G401 (cell line): ENCODE measurements around the gene NEK5. TPM values are rescaled to one million over a fixed set of nuclear protein-coding genes. Genes with fewer than 3 reads are reported as not detected.
"Not testable (repeated sequence)": the region's sequence is repeated elsewhere in the genome, so short reads cannot be mapped to it uniquely, and the experiment has no call there.

Source experiments
- DNase-seq: peaks from one replicate; pipeline ENCODE4 v3.0.0-alpha.2; 2015; ENCODE audit warnings: low spot score
- in situ Hi-C: cut with HindIII; loops from 2 replicates; pipeline ENCODE4 v1.10.0; 2016; ENCODE audit warnings: low sequenced_read_pairs, mixed read lengths
- total RNA-seq: library from RNA; depleted of rRNA; stranded (reverse); fragments of >200 nt; shearing (Covaris generic); gene quantifications from 2 replicates; pipeline ENCODE4 v1.2.3, GENCODE V29; 2014; rRNA removed

NEK5 gene, protein sequence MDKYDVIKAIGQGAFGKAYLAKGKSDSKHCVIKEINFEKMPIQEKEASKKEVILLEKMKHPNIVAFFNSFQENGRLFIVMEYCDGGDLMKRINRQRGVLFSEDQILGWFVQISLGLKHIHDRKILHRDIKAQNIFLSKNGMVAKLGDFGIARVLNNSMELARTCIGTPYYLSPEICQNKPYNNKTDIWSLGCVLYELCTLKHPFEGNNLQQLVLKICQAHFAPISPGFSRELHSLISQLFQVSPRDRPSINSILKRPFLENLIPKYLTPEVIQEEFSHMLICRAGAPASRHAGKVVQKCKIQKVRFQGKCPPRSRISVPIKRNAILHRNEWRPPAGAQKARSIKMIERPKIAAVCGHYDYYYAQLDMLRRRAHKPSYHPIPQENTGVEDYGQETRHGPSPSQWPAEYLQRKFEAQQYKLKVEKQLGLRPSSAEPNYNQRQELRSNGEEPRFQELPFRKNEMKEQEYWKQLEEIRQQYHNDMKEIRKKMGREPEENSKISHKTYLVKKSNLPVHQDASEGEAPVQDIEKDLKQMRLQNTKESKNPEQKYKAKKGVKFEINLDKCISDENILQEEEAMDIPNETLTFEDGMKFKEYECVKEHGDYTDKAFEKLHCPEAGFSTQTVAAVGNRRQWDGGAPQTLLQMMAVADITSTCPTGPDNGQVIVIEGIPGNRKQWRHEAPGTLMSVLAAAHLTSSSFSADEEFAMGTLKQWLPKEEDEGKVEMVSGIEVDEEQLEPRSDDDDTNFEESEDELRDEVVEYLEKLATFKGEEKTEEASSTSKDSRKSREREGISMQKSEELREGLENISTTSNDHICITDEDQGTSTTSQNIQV
- 0.06 TPM in 1 of 2 replicates, not detected in the other for total RNA-seq

DNA sequence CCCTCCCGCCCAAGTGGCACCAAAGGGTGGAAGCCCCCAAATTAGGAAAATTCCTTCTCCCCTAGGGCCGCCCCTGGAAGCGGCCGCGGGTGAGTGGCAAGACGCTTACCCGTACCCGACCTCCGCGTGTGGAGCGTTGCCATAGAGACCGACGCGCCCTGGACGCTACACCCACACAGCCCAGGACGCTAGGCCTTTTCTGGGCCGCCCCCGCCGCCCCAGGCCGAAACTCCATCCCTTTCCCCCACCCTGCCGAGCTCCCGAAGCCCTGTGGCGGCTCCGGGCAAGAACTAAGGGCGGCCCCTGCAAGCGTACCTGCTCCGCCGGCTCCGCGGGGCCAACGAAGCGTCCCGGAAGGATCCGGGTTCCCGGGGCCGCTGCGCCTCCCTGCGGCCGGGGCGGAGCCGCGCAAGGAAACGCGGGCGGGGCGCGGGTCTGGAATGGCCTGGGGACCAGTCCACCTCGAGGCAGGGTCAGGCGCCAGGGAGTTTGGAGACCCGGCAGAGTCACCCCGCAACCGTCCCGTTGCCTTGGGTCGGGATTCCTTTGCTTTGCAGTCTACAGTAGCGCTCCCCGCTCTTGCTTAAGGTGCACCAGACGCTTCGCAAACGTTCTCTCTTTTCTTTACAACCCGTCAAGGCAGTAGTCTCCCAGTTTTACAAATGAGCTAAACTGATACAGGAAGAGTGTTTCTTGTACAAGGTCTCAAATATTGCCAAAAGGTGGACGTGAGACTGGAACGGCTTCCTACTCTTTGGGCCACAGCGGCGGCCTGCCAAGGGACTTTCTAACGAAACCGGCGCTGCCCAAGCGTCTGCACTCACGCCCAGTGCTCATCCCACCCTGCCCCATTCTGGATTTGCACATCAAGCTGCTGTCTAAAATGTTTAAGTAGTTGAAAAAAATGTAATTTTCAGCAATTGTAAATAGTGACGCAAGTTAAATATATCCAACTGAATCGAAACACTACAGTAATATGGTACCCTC is at the start of gene NEK5:
TSS of gene NEK5 (minus strand) at position 360 of the 987 bp plus-strand sequence. CDS start 1,591 bp downstream, outside the sequence.
- in situ Hi-C loops: no loop called here
- peak; percentile 44 for DNase-seq

DNA sequence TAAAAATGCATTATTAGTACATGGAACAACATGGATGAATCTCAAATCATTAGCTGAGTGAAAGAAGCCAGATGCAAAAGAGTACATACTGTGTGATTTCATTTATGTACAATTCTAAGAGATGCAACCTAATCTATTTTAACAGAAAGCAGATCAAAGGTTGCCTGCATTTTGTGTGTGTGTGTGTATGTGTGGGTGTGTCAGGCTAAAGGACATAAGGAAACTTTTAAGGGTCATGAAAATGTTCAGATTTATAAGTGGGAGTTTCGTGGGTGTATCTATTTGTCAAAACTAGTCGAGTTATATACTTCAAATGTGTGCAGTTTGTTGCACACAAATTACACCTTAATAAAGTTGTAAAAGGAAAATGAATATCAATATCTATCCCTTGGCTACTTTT is 48.4 kb upstream of the NEK5 start:
- no peak for DNase-seq
- in situ Hi-C loops: no loop called here

DNA sequence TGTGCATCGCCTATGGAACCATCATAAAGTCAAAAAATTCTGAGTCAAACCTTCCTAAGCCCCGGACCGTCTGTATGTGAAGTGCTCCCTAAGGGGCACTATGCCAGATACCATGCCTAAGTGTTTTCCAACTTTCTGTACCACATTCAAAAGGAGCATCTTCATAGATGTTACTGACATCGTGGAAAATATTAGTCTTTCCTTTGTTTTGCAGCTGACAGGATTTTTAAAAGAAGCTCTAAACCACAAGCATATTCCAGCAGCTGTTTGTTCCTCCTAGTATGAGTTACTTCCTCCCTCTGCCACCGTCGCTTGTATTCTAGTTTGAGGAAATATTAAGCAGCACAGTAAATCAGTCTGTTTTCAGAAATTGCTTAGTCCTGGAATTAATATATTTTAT is 45.1 kb upstream of the NEK5 start:
- in situ Hi-C loops, DNase-seq: not testable (repeated sequence)

DNA sequence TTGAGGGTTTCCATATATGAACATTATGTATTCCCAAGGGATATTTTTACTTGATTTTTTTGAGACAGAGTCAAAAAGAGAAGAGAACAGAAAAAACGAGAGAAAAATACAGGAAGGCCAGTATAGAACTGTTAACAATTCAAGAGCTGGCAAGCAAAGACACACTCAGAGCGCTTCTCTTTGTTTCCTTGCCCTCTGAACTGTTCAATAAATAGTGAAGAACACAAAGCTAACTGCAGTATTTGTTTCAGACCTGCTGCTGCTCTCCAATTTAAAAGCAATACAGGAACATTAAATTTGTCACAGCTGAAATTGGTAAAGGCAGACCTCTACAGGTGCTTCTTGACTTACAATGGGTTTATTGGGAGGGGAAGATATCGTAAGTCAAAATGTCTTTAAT is 44.5 kb upstream of the NEK5 start:
- DNase-seq: no peak
- in situ Hi-C loops: no loop called here

DNA sequence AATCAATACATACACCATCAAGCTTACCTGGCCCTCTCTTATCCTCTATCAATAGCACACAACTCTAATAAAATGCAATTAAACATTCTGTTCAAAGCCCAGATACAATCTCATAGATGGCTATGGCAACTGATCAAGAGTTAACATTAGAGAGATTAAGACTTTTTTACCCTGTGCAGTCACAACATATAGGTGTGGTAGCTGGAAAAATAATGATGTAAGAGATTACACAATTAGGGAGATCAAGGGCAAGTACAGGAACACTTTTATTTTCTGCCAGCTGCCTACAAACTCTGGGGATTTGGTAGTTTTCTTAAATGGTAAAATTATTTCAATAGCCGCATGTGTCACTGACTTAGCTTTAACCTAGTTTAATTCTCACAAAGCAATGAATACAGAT is 42.8 kb upstream of the NEK5 start:
- in situ Hi-C loops, DNase-seq: not testable (repeated sequence)

DNA sequence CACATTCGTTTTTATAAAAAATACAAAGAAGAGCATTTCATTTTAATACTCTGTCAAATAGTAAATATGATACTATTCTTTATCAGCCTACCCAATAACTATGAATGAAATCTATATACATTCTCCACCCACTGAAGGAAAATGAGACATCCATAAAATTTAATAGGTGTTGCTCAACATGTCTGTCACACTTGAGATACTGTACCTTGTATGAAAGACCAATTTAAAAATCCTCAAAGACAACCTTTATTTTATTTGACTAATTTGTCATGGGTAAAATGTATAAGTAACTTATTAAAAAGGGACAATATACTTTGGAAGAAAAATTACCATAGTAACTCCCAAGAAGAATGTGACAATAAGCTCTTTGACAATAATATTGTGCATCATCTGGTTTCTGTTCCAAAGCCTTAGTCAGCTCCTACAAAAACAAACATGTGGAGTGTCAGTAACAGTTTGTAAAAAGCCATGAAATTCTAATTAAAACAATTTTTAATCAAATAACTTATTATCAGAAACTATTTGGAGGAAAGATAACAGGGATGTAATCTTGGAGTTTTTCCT is 42.0 kb upstream of the NEK5 start:
- in situ Hi-C loops, DNase-seq: not testable (repeated sequence)

DNA sequence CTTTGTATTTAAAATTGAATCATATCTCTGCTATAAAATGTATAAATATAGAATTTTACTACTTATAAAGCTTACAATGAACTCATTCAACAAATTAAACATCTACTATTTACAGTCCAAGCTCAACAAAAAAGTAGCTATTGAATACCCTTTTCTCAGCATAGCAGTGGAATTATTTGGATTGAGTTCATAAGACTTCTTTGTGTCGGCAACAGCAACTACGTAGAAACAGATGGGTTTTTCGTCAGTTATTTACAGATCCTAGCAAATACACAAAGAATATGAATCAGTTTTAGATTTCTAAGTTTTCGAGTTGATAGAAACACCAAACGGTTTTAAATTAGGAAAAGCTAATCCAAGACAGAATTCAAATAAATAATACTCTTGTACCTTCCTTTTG is 41.0 kb upstream of the NEK5 start:
- in situ Hi-C loops: no loop called here
- DNase-seq: no peak

DNA sequence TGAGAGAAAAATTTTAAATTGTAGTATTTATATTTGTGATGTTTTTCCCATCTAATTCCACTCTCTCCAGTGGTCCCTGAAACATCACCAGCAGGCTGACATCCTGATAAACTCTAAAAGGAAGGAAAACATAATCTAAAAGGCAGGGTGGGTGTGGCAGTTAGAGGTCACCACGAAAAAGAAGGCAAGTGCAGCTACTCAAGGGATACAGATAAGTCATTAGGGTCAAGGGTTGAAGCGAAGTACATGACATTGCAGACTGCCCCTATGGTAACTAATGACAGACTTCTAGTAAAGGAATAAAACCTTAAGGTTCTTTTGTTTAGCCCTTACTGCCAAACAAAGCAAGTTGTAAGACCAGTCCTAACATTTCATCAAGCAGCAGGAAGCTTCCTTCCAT is 36.5 kb upstream of the NEK5 start:
- DNase-seq: no peak
- in situ Hi-C loops: no loop called here

DNA sequence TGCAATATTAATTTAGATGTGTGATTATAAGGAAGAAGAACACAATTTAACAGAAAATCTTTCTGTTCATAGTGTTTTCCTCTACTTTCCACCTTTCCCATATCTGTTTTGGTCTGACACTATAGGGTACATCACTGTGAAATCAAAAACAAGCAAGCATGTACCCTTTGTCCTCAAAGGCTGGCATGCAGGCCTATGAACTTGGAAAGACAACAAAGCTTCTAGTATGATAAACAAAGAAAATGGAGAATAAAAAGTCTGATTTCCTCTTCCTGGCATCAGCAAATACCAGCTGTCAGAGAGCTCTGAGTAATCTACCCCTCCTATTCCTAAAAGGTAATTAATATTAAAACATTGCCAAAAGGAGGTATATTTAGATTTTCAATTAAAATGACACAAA is 36.1 kb upstream of the NEK5 start:
- DNase-seq: no peak
- in situ Hi-C loops: no loop called here

DNA sequence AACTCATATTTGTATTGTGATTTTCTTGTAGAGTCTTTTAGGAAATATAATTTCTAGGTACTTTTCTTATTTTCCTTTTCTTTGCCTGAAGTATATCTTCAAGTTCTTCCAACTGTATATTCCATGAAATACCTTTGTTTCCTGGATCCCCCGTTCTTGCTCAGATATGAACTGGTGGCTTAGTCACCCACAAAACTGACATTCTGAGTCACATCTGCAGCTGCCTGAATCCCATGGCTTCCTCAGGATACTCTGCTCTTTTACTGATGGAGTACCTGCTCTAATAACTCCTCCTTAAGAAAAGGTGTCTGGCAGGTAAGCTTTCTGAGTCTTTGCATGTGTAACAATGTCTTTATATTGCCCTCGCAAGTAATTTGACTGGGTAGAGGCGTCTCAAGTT is 35.0 kb upstream of the NEK5 start:
- in situ Hi-C loops, DNase-seq: not testable (repeated sequence)

DNA sequence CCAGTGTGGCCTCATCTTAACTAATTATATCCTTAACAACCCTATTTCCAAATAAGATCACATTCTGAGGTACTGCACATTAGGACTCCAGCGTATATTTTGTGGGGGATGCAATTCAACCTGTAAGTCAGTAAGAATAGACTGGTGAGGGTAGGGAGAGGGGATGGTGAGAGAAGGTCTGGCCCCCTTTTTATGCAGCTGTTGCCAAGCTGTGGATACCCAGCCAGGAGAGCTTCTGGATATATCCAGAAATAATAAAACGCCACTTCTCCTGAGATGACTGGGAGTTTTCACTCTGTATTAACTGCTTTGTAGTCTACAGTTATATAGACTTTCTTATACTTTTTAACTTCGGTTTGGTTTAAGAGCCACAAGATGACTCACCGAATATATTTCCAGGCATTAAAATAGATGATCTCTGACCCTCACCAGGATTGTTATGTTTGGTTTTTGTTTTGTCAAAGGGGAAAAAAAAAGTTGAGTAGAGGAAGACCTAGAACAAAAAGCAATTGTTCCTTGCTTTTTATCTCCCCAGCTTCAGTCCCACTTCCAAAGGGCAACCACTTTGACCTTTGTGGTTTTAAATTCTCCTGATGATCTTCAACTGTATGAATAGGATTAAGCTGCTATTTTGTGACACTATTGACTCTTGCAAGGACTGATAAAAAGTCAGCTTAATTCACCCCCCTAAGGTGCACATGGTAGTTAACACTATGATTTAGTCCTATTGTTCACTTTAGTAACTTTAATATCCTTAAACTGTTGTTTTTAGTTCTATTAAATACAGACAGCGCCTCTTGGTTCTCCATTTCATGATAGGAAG is 33.6 kb upstream of the NEK5 start:
- no peak for DNase-seq

DNA sequence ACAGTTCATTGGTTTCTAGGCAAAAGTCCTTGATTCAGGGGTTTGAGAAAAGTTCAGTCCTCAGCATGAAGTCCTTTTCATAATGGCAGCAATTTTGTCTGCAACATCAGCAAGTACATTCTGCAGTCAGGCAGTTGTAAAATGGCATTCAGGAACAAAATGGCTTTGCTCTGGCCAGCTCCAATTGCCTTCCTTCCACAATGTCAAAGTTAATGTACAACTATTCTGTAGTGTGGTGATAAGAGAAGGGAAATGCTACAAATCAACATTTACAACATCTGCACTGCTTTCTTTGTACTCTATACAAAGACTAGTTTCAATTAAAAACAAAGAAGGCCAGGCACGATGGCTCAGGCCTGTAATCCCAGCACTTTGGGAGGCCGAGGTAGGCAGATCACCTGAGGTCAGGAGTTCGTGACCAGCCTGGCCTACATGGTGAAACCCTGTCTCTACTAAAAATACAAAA is 32.3 kb upstream of the NEK5 start:
- in situ Hi-C loops: no loop called here
- DNase-seq: no peak

More for the DNA sequence above, 33.6 kb upstream of the NEK5 start:
- in situ Hi-C loops: no loop called here

DNA sequence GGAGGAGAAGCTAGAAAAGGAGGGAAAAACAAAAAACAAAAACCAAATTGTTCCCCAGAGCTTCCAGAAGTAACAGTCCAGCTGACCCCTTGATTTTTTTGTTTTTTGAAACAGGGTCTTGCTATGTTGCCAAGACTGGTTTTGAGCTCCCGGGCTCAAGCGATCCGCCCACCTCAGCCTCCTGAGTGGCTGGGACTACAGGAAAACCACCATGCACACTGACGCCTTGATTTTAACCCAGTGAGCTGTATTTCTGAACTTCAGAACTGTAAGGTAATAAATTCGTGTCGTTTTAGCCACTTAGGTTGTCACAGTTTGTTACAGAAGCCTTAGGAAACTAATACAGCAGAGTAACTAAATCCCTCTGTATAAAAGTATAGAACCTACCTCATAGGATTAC is 31.6 kb upstream of the NEK5 start:
- in situ Hi-C loops: no loop called here
- DNase-seq: no peak

DNA sequence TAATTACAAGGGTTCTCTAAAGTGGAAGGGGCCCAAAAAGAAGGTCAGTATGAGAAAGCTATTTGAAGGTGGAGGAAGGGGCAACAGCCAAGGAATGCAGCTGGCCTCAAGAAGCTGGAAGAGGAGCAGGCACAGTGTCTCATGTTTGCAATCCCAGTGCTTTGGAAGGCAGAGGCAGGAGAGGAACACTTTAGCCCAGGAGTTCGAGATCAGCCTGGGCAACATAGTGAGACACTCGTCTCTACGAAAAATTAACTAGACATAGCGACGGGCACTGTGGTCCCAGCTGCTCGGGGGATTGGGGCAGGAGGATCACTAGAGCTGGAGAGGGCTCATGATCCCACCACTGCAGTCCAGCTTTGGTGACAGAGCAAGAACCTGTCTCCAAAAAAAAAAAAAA is 31.2 kb upstream of the NEK5 start:
- no peak for DNase-seq
- in situ Hi-C loops: no loop called here

DNA sequence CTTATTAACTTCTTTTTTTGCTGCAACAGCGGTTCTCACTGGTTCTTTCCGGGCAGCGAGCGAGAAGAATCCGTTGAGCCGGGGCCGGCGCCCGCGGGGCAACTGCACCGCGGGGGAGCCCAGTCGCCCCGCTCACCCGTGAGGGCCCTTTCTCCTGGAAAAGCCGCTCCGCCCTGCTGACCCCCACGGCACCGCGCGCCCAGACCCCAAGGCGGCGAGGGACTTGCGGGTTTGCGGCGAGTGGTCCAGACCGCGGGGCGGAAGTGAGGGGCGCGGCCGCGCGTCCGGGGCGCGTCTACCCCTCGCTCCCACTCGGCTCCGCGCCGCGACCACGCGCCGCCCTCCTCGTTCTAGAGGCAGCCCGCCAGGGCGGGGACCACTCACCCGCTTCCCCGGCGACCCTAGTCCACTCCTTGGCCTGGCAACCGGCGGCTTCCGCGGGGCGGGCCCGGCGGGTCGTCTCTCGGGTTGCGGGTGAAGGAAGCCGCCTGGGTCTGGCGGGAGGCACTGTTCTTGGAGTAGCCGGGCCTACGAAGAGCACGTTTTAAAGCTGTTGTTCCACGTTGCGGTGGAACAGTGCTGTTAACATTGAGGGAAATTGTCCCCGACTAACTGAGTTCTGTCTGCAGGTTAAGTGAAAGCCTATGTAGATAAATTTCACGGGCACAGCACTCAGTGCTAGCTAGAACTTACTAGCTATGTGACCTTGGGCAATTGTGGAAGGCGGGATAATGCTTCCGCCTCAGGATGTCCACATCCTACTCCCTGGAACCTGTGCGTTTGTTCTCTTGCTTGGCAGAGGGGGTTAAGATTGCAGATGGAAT is 30.5 kb upstream of the NEK5 start, which contains the start of gene NEK3:
TSS of gene NEK3 (minus strand) at position 439 of the 824 bp plus-strand sequence. CDS start 3,406 bp downstream, outside the sequence.
- in situ Hi-C loops: no loop called here

DNA sequence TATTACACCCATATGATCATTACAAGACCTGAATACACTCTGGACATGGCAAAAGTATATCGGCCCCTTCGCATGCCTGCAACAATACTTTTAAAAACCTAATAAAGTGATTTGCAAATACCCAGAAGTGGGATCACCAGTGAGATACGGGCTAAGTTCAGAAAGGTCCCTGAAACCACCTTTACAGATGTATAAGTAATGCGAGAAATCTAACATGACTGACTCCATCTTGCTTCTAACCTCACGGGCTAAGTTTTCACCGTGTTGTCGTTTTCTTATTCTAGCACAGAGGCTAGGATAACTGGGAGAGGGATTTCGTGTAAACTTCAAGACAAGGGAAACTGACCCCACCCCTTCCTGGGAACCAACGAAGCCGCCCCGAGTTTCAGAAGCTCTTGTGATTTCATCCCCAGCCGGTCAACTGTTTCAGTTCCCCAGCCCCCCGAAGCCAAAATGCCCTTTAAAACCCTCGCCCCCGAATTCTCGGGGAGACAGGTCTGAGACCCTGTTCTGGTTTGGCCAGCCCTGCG is 29.8 kb upstream of the NEK5 start:
- in situ Hi-C loops: no loop called here
- peak; percentile 33 for DNase-seq

More for the DNA sequence above, 30.5 kb upstream of the NEK5 start, which contains the start of gene NEK3:
- DNase-seq: peak; percentile 64
